AG04450 (cell line): ENCODE data around the gene MAN1C1. TPM values are rescaled to one million over a fixed set of nuclear protein-coding genes. Genes with fewer than 3 reads are reported as not detected.
A peak's percentile ranks its signal among the peaks of the same experiment; 100 is the strongest.

Experiments
- CTCF ChIA-PET: fragments of 300-600, 350-600 bp; formaldehyde crosslinking; extraction: SDS; loops from one replicate; lab custom pipeline; 2022; ENCODE audit warnings: antibody characterized with exemption, inconsistent platforms; lab: Charles Lee
- POLR2A ChIA-PET: fragments of 350-600 bp; formaldehyde crosslinking; extraction: SDS; loops from one replicate; lab custom pipeline; 2021; ENCODE audit warnings: antibody characterized with exemption, inconsistent platforms; lab: Yijun Ruan, JAX
- DNase-seq: peaks from one replicate; pipeline ENCODE4 v3.0.0-alpha.2; 2011; ENCODE audit warnings: low read depth, low spot score
- H3K27ac ChIP-seq: one replicate; pipeline ENCODE4 v1.5.1; 2012; ENCODE audit warnings: low read depth, low read length, control low read depth
- H3K27me3 ChIP-seq: one replicate; pipeline ENCODE4 v1.6.0; 2012; ENCODE audit warnings: low read length; ENCODE audit not compliant: control insufficient read depth, insufficient read depth
- H3K4me3 ChIP-seq: 2 replicates; pipeline ENCODE4 v1.5.1; 2011; ENCODE audit warnings: mild to moderate bottlenecking, low read depth, low read length, control low read depth
- H3K9me3 ChIP-seq: 2 replicates; pipeline ENCODE4 v1.5.1; 2012; ENCODE audit warnings: low read length; ENCODE audit not compliant: control insufficient read depth, insufficient read depth
- polyA plus RNA-seq: library from polyadenylated mRNA; depleted of rRNA; stranded (reverse); fragments of >200 nt; gene quantifications from 2 replicates; pipeline ENCODE4 v1.2.3, GENCODE V29; 2011
- TF ChIP-seq, protein P1 (sequence below): IDR thresholded peaks from 2 replicates; pipeline ENCODE4 v1.5.1; 2011; ENCODE audit warnings: low read depth, low read length, control low read depth, inconsistent platforms

MAN1C1 gene
- polyA plus RNA-seq, 1 experiment, result 16.9 TPM

DNA sequence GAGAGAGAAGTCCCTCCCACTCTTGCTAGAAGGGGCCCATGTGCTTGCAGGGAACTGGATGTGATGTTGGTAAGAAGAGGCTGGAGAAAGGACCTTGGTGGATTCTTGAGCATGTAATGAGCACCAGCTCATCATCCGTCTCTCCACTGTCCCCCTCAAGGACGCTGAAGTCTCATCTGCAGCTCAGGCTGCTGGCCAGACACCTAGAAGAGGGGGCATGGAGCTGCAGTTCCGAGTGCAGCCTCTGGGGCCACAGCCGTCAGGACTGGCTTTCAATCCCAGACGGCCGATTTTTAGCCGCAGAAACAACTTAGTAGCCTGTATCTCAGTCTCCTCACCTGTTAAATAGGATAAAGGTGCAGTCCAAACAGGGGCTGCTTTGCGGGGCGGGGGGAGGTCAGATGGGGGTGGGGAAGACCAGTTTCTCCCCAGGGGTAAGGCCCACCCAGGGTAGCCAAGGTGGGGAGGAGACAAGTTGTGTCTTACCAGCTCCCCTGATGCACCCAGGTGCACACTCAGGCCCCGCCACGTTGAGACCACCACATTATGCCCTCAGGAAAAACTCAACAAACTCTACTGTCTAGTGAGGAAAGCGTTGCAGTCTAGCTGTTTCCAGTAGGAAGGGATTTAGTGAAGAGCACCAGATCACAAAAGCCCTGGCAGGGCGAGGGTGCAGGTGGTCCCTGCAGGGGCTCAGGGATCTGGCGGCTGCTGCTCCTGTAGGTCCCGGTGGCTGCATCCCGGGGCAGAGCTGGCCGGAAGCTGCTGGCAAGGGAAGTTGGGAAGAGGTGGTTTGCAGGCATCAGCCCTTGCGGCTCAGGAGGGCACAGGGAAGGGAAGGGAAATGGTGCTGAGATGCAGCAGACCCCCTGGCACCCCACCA lies 43.6 kb upstream of the MAN1C1 start:
- CTCF ChIA-PET, result interaction anchor here (0.5 to 1.8 kb wide), 23 partner anchors 10 to 225 kb away, joined by 3 to 9 read pairs (median 3); no protein-coding TSS in a partner anchor
- no peak overlapping the region for H3K27ac ChIP-seq
- POLR2A ChIA-PET, result no interaction called here
- H3K4me3 ChIP-seq, result no peak overlapping the region
- H3K9me3 ChIP-seq, result no peaks in the 10 kb centered on the region; the same call in 1 of the 2 replicates
- DNase-seq, result no peak
- TF ChIP-seq, protein P1, sequence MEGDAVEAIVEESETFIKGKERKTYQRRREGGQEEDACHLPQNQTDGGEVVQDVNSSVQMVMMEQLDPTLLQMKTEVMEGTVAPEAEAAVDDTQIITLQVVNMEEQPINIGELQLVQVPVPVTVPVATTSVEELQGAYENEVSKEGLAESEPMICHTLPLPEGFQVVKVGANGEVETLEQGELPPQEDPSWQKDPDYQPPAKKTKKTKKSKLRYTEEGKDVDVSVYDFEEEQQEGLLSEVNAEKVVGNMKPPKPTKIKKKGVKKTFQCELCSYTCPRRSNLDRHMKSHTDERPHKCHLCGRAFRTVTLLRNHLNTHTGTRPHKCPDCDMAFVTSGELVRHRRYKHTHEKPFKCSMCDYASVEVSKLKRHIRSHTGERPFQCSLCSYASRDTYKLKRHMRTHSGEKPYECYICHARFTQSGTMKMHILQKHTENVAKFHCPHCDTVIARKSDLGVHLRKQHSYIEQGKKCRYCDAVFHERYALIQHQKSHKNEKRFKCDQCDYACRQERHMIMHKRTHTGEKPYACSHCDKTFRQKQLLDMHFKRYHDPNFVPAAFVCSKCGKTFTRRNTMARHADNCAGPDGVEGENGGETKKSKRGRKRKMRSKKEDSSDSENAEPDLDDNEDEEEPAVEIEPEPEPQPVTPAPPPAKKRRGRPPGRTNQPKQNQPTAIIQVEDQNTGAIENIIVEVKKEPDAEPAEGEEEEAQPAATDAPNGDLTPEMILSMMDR, result peak; percentile 84
- peaks cover 1% of the 10 kb centered on the region for H3K27me3 ChIP-seq

DNA sequence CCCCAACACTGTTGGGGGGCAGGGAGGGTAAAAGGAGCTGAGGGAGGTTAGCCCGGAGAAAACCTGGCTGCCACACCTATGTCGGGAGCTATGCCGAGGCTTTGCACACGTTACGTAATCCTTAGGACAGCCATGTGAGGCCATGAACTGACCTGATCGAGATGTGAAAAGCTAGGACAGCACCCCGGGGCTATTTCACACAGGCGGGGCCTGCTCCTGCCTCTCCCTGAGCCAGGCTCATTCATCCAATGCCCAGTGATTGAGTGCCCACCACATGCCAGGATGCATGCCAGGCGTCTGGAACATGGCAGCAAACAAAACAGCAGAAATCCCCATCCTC lies 43.0 kb upstream of the MAN1C1 start:
- CTCF ChIA-PET, result interaction anchor here (0.5 to 1.6 kb wide), 8 partner anchors 16 to 291 kb away, joined by 3 to 5 read pairs (median 3); no protein-coding TSS in a partner anchor
- DNase-seq, result no peak
- TF ChIP-seq, protein P1, result no peak
- H3K9me3 ChIP-seq, result no peaks in the 10 kb centered on the region; the same call in 1 of the 2 replicates
- POLR2A ChIA-PET, result no interaction called here
- H3K27me3 ChIP-seq, result peaks cover 4% of the 10 kb centered on the region
- H3K4me3 ChIP-seq, result no peak overlapping the region
- H3K27ac ChIP-seq, result no peak overlapping the region

DNA sequence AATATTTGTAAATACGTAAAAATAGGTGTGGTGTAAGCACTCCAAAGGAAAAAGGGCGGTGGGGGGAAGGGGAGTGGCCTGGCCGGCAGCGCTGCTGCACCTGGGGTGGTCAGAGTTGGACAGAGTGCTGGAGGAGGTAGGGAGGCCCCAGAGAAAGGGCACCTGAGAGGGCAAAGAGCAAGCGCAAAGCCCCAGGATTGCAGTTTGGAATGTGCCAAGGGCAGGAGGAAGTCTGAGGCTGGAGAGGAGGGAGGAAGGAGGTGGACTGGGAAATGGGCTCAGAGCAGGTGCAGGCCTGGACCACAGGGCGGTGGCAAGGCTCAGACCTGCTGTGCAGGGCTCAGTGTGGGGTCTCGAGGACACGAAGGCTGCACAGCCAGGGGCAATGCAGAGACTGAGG lies 42.6 kb upstream of the MAN1C1 start:
- H3K4me3 ChIP-seq, result no peak overlapping the region
- H3K9me3 ChIP-seq, result no peaks in the 10 kb centered on the region
- ChIA-PET POLR2A (no interaction called here), CTCF (interaction anchor here (0.5 to 1.6 kb wide), 8 partner anchors 16 to 290 kb away, joined by 3 to 5 read pairs (median 3); no protein-coding TSS in a partner anchor)
- no peak overlapping the region for H3K27ac ChIP-seq
- TF ChIP-seq, protein P1, result no peak
- DNase-seq, result no peak
- H3K27me3 ChIP-seq, result peaks cover 4% of the 10 kb centered on the region

DNA sequence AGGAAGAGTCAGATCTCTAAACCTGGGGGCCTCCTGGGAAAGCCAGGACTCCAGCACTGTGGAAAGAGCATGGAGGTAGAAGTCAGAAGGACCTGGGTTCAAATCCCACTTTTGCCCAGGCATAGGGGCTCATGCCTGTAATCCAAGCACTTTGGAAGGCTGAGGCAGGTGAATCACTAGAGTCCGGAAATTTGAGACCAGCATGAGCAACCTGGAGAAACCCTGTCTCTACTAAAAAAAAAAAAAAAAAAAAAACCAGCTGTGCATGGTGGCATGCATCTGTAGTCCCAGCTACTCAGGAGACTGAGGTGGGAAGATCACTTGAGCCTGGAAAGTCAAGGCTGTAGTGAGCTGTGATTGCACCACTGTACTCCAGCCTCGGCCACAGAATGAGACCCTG lies 41.4 kb upstream of the MAN1C1 start:
- ChIA-PET POLR2A (interaction anchor here (0.6 kb wide), 1 partner anchor 328 kb away, joined by 3 read pairs; no protein-coding TSS in a partner anchor), CTCF (no interaction called here)
- no peak overlapping the region for H3K4me3 ChIP-seq
- no peak overlapping the region for H3K27ac ChIP-seq
- no peak for DNase-seq
- H3K27me3 ChIP-seq, result peaks cover 7% of the 10 kb centered on the region
- TF ChIP-seq, protein P1, result no peak
- no peaks in the 10 kb centered on the region for H3K9me3 ChIP-seq
